GM19452 (cell line): ENCODE measurements around the gene EVI2B.
A peak's percentile ranks its signal among the peaks of the same experiment; 100 is the strongest.
"Not testable (repeated sequence)": the region's sequence is repeated elsewhere in the genome, so short reads cannot be mapped to it uniquely, and the experiment has no call there.

Experiments
- ATAC-seq: cut with Tn5 transposase; IDR thresholded peaks from one replicate; pipeline ENCODE4 v1.9.1; 2021; ENCODE audit not compliant: unreplicated experiment

EVI2B gene

GRCh38 chr17:31313982-31314781, at the start of gene EVI2B:
TSS of gene EVI2B (minus strand) at chr17:31314054. CDS start at chr17:31305609, 8,445 bp downstream.
- no peak for ATAC-seq

- no peak for ATAC-seq
Observed at GRCh38 chr17:31357839-31358394, 44.1 kb upstream of the EVI2B start.

- ATAC-seq, result no peak
Observed at GRCh38 chr17:31357091-31357490, 43.2 kb upstream of the EVI2B start.

- ATAC-seq, result no peak
Observed at GRCh38 chr17:31355935-31356334, 42.1 kb upstream of the EVI2B start.

GRCh38 chr17:31349454-31349853, 35.6 kb upstream of the EVI2B start:
- ATAC-seq, result no peak

GRCh38 chr17:31345191-31345747, 31.4 kb upstream of the EVI2B start:
- ATAC-seq, result not testable (repeated sequence)

- ATAC-seq, result no peak
Observed at GRCh38 chr17:31339906-31340661, 26.2 kb upstream of the EVI2B start.

GRCh38 chr17:31329221-31329620, 15.4 kb upstream of the EVI2B start:
- ATAC-seq, result no peak

- no peak for ATAC-seq
Observed at GRCh38 chr17:31328160-31328535, 14.3 kb upstream of the EVI2B start.

GRCh38 chr17:31327534-31328159, 13.8 kb upstream of the EVI2B start:
- no peak for ATAC-seq

GRCh38 chr17:31323551-31323950, 9.7 kb upstream of the EVI2B start:
- ATAC-seq, result no peak

GRCh38 chr17:31321966-31322365, 8.1 kb upstream of the EVI2B start:
- no peak for ATAC-seq

- ATAC-seq, result no peak
Observed at GRCh38 chr17:31321481-31321880, 7.6 kb upstream of the EVI2B start, which contains the start of gene EVI2A. TSS of gene EVI2A (minus strand) at chr17:31321622. CDS start at chr17:31319013, 2,609 bp downstream.

- no peak for ATAC-seq
Observed at GRCh38 chr17:31320791-31321190, 6.9 kb upstream of the EVI2B start.

GRCh38 chr17:31320241-31320640, 6.4 kb upstream of the EVI2B start:
- no peak for ATAC-seq

GRCh38 chr17:31318851-31319661, 5.2 kb upstream of the EVI2B start:
- ATAC-seq, result no peak

- ATAC-seq, result peak; percentile 34
Observed at GRCh38 chr17:31318298-31318801, 4.5 kb upstream of the EVI2B start.

- no peak for ATAC-seq
Observed at GRCh38 chr17:31314782-31315100, 887 bp upstream of the EVI2B start.

- not testable (repeated sequence) for ATAC-seq
Observed at GRCh38 chr17:31312223-31312622, 1.6 kb downstream of the EVI2B start.

GRCh38 chr17:31311526-31311925, 2.3 kb downstream of the EVI2B start:
- no peak for ATAC-seq
